K562 (cell line): ENCODE results near the gene LATS2. TPM values are rescaled to one million over a fixed set of nuclear protein-coding genes. Genes with fewer than 3 reads are reported as not detected.

Source experiments
- ATAC-seq: fragments of 200-7000 bp; cut with Tn5 transposase; 3 replicates; pipeline ENCODE4 v1.9.1; 2020; ENCODE audit warnings: moderate library complexity
- BruUV-seq: library from RNA; stranded (reverse); fragments of 400-500 nt; replicated peaks from 2 replicates; lab custom pipeline; 2021; lab: Mats Ljungman, UMichigan
- CTCF ChIA-PET: fragments of 300-600 bp; formaldehyde crosslinking; extraction: SDS; loops from one replicate; lab custom pipeline; 2021; ENCODE audit warnings: low intra/inter-chr PET ratio; lab: Yijun Ruan, JAX
- POLR2A ChIA-PET: fragments of 300-600, 350-650 bp; sonication (Branson Sonifier 250); formaldehyde crosslinking; extraction: SDS; loops from one replicate; lab custom pipeline; 2021; ENCODE audit warnings: antibody characterized with exemption, inconsistent platforms; lab: Yijun Ruan, JAX
- DNase-seq, 4 experiments: peaks; one replicate each; pipeline versions ENCODE4 v3.0.0 to v3.0.0-alpha.2; 2011 to 2018; ENCODE audit warnings: low spot score in 3 of 4, mixed read lengths in 3 of 4; ENCODE audit errors: extremely low read depth in 1 of 4
- FAIRE-seq: peaks from 2 replicates; lab custom pipeline; 2011; peaks lifted over from hg19 to GRCh38; lab: Jason Lieb, UNC
- H2AFZ ChIP-seq: 2 replicates; pipeline ENCODE4 v1.6.0; 2011; ENCODE audit warnings: low read depth, low read length, control low read depth, inconsistent platforms
- H3K27ac ChIP-seq: fragments of 200-600 bp; 3 replicates; pipeline ENCODE4 v1.8.0; 2011; ENCODE audit warnings: low read depth, mild to moderate bottlenecking, control low read depth, inconsistent platforms, low read length, moderate library complexity, mixed read lengths; ENCODE audit errors: extremely low read depth
- H3K27me3 ChIP-seq, 2 experiments: fragments of 300-600 bp in 1 of 2; 2 replicates in 1 of 2; 3 replicates in 1 of 2; pipeline versions ENCODE4 v1.6.0 to v1.8.0; 2011; ENCODE audit warnings: inconsistent platforms in 2 of 2, low read length in 2 of 2, mild to moderate bottlenecking in 1 of 2, mixed read lengths in 1 of 2, moderate library complexity in 1 of 2; ENCODE audit not compliant: control insufficient read depth in 2 of 2, insufficient read depth in 2 of 2
- H3K36me3 ChIP-seq: fragments of 300-600 bp; 3 replicates; pipeline ENCODE4 v1.8.0; 2011; ENCODE audit warnings: mild to moderate bottlenecking, low read length, inconsistent platforms; ENCODE audit not compliant: control insufficient read depth, insufficient read depth
- H3K4me1 ChIP-seq, 2 experiments: fragments of 200-600 bp in 1 of 2; replicated peaks in 1 of 2; 2 replicates in 1 of 2; 3 replicates in 1 of 2; pipeline versions ENCODE4 v1.5.1 to v1.8.0; 2011; ENCODE audit warnings: inconsistent platforms in 2 of 2, low read length in 2 of 2, mild to moderate bottlenecking in 1 of 2, mixed read lengths in 1 of 2, moderate library complexity in 1 of 2; ENCODE audit not compliant: control insufficient read depth in 2 of 2, insufficient read depth in 2 of 2
- H3K4me2 ChIP-seq: 2 replicates; pipeline ENCODE4 v1.6.1; 2011; ENCODE audit warnings: low read length, control low read depth, inconsistent platforms, mixed read lengths; ENCODE audit not compliant: insufficient read depth
- H3K4me3 ChIP-seq: fragments of 200-600 bp; sonication (generic), shearing (Covaris generic); 2 replicates; pipeline ENCODE4 v1.5.1; 2016; ENCODE audit warnings: control low read depth, inconsistent platforms
- H3K79me2 ChIP-seq: fragments of 200-600 bp; 3 replicates; pipeline ENCODE4 v1.8.0; 2011; ENCODE audit warnings: low read length, inconsistent platforms; ENCODE audit not compliant: control insufficient read depth, insufficient read depth
- H3K9ac ChIP-seq, 2 experiments: 2 replicates each; pipeline versions ENCODE4 v1.6.0 to v1.6.1; 2011; ENCODE audit warnings: low read depth in 2 of 2, low read length in 2 of 2, control low read depth in 1 of 2, inconsistent platforms in 1 of 2, mild to moderate bottlenecking in 1 of 2, mixed read lengths in 1 of 2; ENCODE audit not compliant: insufficient read depth in 1 of 2
- H3K9me1 ChIP-seq: one replicate; pipeline ENCODE4 v1.6.0; 2011; ENCODE audit warnings: inconsistent platforms, mild to moderate bottlenecking, low read length, moderate library complexity; ENCODE audit not compliant: control insufficient read depth, insufficient read depth
- H3K9me3 ChIP-seq: replicated peaks from 2 replicates; pipeline ENCODE4 v1.5.1; 2011; ENCODE audit warnings: low read depth, low read length, inconsistent platforms; ENCODE audit not compliant: control insufficient read depth, insufficient read depth
- H4K20me1 ChIP-seq: replicated peaks from 2 replicates; pipeline ENCODE4 v1.6.1; 2011; ENCODE audit warnings: low read length, inconsistent platforms, mixed read lengths; ENCODE audit not compliant: control insufficient read depth, insufficient read depth
- CEBPB ChIP-seq: fragments of 450-650 bp; IDR thresholded peaks from 2 replicates; pipeline ENCODE4 v1.6.1; 2016; ENCODE audit warnings: missing genetic modification characterization, missing compliant biosample characterization
- COPS2 ChIP-seq: fragments of 450-650 bp; conservative IDR thresholded peaks from 2 replicates; pipeline ENCODE4 v1.6.1; 2016; ENCODE audit warnings: mild to moderate bottlenecking, moderate library complexity
- FIP1L1 ChIP-seq: fragments of 200-400 bp; formaldehyde crosslinking; IDR thresholded peaks from 2 replicates; pipeline ENCODE4 v1.6.1; 2018; ENCODE audit warnings: mild to moderate bottlenecking, low read depth, low read length; ENCODE audit not compliant: poor library complexity, severe bottlenecking
- MEIS2 ChIP-seq: fragments of 450-650 bp; IDR thresholded peaks from 2 replicates; pipeline ENCODE4 v1.6.1; 2014; ENCODE audit warnings: mild to moderate bottlenecking; ENCODE audit not compliant: partially characterized antibody
- RUNX1 ChIP-seq: sonication (generic); IDR thresholded peaks from 2 replicates; pipeline ENCODE4 v1.6.1; 2016; ENCODE audit warnings: antibody characterized with exemption, low read depth
- SAFB ChIP-seq: fragments of 200-400 bp; formaldehyde crosslinking; IDR thresholded peaks from 2 replicates; pipeline ENCODE4 v1.6.1; 2017; ENCODE audit warnings: low read depth, low read length, borderline replicate concordance
- SAP30 ChIP-seq: fragments of 200-600 bp; sonication (generic); IDR thresholded peaks from 2 replicates; pipeline ENCODE4 v1.6.1; 2012; ENCODE audit warnings: borderline replicate concordance, low read depth, mild to moderate bottlenecking, moderate library complexity, low read length, control low read depth, inconsistent platforms; ENCODE audit not compliant: insufficient read depth, poor library complexity, severe bottlenecking
- ZKSCAN1 ChIP-seq: fragments of 150-350 bp; IDR thresholded peaks from 2 replicates; pipeline ENCODE4 v1.6.1; 2016; ENCODE audit warnings: low read depth, low read length
- ZNF584 ChIP-seq: fragments of 200-800 bp; sonication (Bioruptor generic); IDR thresholded peaks from 2 replicates; pipeline ENCODE4 v1.6.1; 2016; ENCODE audit warnings: low read depth, mild to moderate bottlenecking, missing genetic modification characterization, missing compliant biosample characterization
- WGBS: fragments of 100-300 bp; shearing (Covaris generic); methylation state at CpG from one replicate; pipeline ENCODE4 v1.1.6; 2016; ENCODE audit warnings: low coverage, mixed read lengths; ENCODE audit not compliant: insufficient coverage; ENCODE audit errors: missing lambda C conversion rate; 5-methylcytosine and 5-hydroxymethylcytosine counted together
- in situ Hi-C: fragments of 300-500 bp; cut with MboI; formaldehyde crosslinking; loops from 4 replicates; pipeline ENCODE4 v1.15.0; 2018; ENCODE audit warnings: inconsistent platforms, mixed read lengths
- intact Hi-C: fragments of 100-400 bp; cut with micrococcal nuclease; formaldehyde crosslinking; loops from 2 replicates; pipeline ENCODE4 v1.14.2; 2022
- polyA plus RNA-seq, 8 experiments: library from polyadenylated mRNA; depleted of rRNA in 4 of 8; stranded (reverse) in 5 of 8; unstranded in 3 of 8; fragments of >200 nt; fragmentation: Nextera tagmentation in 2 of 8; fragmentation: Illumina TruSeq in 1 of 8; extraction: Ambion mirVana in 2 of 8; extraction: Trizol in 1 of 8; gene quantifications; 2 replicates each; pipeline versions ENCODE4 v1.2.1 to v1.2.3, GENCODE V29; 2011 to 2014; ENCODE audit warnings: inconsistent platforms in 1 of 8, missing spikeins in 1 of 8
- total RNA-seq, 7 experiments: library from RNA; depleted of rRNA in 6 of 7; stranded (reverse); fragments of >200 nt in 6 of 7; fragmentation: Illumina TruSeq in 2 of 7; extraction: Trizol in 2 of 7; gene quantifications; 2 replicates each; pipeline versions ENCODE4 v1.2.1 to v1.2.3, GENCODE V29; 2011 to 2021; ENCODE audit warnings: low replicate concordance in 1 of 7
- TF ChIP-seq, protein P1 (sequence below), 2 experiments: fragments of 450-650 bp in 1 of 2; sonication (generic) in 1 of 2; formaldehyde crosslinking in 1 of 2; IDR thresholded peaks; 2 replicates each; pipeline versions ENCODE4 v1.7.1 to v1.9.0; 2016 to 2022; ENCODE audit warnings: inconsistent platforms in 1 of 2, mild to moderate bottlenecking in 1 of 2, missing genetic modification reagents in 1 of 2

The LATS2 gene
- total and polyA plus RNA-seq, 9 of the 15 experiments (the other 6 are each of a cell fraction or from before 2014, with no cell fraction given) = 0.18 to 3.7 (median 0.76) TPM

- no peak overlapping the region for H3K4me3 ChIP-seq
- H3K27me3 ChIP-seq = no peaks in the 10 kb centered on the region; a peak in 1 of 5 replicates
- peaks cover 0 to 5% of the 10 kb centered on the region in 2 experiments; a peak in 2 of 5 replicates for H3K4me1 ChIP-seq
- intact Hi-C loops = no loop called here
- H3K9me1 ChIP-seq = no peaks in the 10 kb centered on the region
- ChIA-PET POLR2A (interaction anchor here (1.9 kb wide), 1 partner anchor 10 kb away, joined by 6 read pairs; no protein-coding TSS in a partner anchor), CTCF (no interaction called here)
- H3K79me2 ChIP-seq = no peaks in the 10 kb centered on the region
- H3K9me3 ChIP-seq = no peaks in the 10 kb centered on the region
- no TSS peak for BruUV-seq
- 0 out of 2 replicates have a peak, but pooled peaks cover 4% of the 10 kb centered on the region for H4K20me1 ChIP-seq
- no peak overlapping the region for H3K4me2 ChIP-seq
- DNase-seq (no peak), FAIRE-seq (no peak), ATAC-seq (no peak)
- H3K9ac ChIP-seq = no peak overlapping the region
- TF ChIP-seq COPS2 = no peak
- no peak for TF ChIP-seq MEIS2
- no peak for TF ChIP-seq SAP30
- no peak for TF ChIP-seq ZKSCAN1
- TF ChIP-seq, protein P1, sequence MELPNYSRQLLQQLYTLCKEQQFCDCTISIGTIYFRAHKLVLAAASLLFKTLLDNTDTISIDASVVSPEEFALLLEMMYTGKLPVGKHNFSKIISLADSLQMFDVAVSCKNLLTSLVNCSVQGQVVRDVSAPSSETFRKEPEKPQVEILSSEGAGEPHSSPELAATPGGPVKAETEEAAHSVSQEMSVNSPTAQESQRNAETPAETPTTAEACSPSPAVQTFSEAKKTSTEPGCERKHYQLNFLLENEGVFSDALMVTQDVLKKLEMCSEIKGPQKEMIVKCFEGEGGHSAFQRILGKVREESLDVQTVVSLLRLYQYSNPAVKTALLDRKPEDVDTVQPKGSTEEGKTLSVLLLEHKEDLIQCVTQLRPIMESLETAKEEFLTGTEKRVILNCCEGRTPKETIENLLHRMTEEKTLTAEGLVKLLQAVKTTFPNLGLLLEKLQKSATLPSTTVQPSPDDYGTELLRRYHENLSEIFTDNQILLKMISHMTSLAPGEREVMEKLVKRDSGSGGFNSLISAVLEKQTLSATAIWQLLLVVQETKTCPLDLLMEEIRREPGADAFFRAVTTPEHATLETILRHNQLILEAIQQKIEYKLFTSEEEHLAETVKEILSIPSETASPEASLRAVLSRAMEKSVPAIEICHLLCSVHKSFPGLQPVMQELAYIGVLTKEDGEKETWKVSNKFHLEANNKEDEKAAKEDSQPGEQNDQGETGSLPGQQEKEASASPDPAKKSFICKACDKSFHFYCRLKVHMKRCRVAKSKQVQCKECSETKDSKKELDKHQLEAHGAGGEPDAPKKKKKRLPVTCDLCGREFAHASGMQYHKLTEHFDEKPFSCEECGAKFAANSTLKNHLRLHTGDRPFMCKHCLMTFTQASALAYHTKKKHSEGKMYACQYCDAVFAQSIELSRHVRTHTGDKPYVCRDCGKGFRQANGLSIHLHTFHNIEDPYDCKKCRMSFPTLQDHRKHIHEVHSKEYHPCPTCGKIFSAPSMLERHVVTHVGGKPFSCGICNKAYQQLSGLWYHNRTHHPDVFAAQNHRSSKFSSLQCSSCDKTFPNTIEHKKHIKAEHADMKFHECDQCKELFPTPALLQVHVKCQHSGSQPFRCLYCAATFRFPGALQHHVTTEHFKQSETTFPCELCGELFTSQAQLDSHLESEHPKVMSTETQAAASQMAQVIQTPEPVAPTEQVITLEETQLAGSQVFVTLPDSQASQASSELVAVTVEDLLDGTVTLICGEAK (IDR thresholded peaks at IDR 0.05) = no peak
- TF ChIP-seq, protein P1 (CRISPR knock-in tag; IDR thresholded peaks at IDR 0.05) = no peak
- TF ChIP-seq CEBPB (tag) = no peak
- TF ChIP-seq FIP1L1 = no peak
- TF ChIP-seq SAFB = no peak
- no peak for TF ChIP-seq RUNX1
- no peak for TF ChIP-seq ZNF584 (CRISPR knock-in tag)
- in situ Hi-C loops = loop anchor here (10.0 kb wide), 1 partner anchor 561 kb away; no protein-coding TSS in a partner anchor
- H2AFZ ChIP-seq = no peak overlapping the region
- no peaks in the 10 kb centered on the region for H3K36me3 ChIP-seq
- WGBS = 25% methylated on average over 2 of the region's 2 CpGs
- H3K27ac ChIP-seq = no peak overlapping the region
These were observed 5.8 kb downstream of the LATS2 start for GRCh38 chr13:21055511-21056045.
